GM21619 (cell line): ENCODE data around the gene SEMA3A.
"Not testable (repeated sequence)": the region's sequence is repeated elsewhere in the genome, so short reads cannot be mapped to it uniquely, and the experiment has no call there.

Experiments used
- ATAC-seq: cut with Tn5 transposase; IDR thresholded peaks from one replicate; pipeline ENCODE4 v1.9.1; 2021; ENCODE audit not compliant: unreplicated experiment

SEMA3A gene

GRCh38 chr7:84194484-84195271 lies at the start of gene SEMA3A:
SEMA3A (minus strand) TSS chr7:84194789; CDS start chr7:84194586, 203 bp downstream.
- ATAC-seq: no peak

GRCh38 chr7:84243037-84243436 lies 48.4 kb upstream of the SEMA3A start:
- not testable (repeated sequence) for ATAC-seq

GRCh38 chr7:84238596-84238995 lies 44.0 kb upstream of the SEMA3A start:
- ATAC-seq: no peak

- ATAC-seq: no peak
These were observed 43.1 kb upstream of the SEMA3A start for GRCh38 chr7:84237533-84238173.

- no peak for ATAC-seq
These were observed 41.8 kb upstream of the SEMA3A start for GRCh38 chr7:84236398-84236797.

- no peak for ATAC-seq
These were observed 38.1 kb upstream of the SEMA3A start for GRCh38 chr7:84232646-84233045.

GRCh38 chr7:84231157-84231556 lies 36.6 kb upstream of the SEMA3A start:
- no peak for ATAC-seq

GRCh38 chr7:84230491-84230890 lies 35.9 kb upstream of the SEMA3A start:
- no peak for ATAC-seq

GRCh38 chr7:84228526-84228925 lies 33.9 kb upstream of the SEMA3A start:
- ATAC-seq: no peak

- ATAC-seq: no peak
These were observed 32.2 kb upstream of the SEMA3A start for GRCh38 chr7:84226759-84227158.

- ATAC-seq: no peak
These were observed 29.9 kb upstream of the SEMA3A start for GRCh38 chr7:84224505-84224904.

- ATAC-seq: no peak
These were observed 24.7 kb upstream of the SEMA3A start for GRCh38 chr7:84219310-84219709.

- ATAC-seq: no peak
These were observed 24.1 kb upstream of the SEMA3A start for GRCh38 chr7:84218681-84219080.

GRCh38 chr7:84216472-84216871 lies 21.9 kb upstream of the SEMA3A start:
- ATAC-seq: no peak

GRCh38 chr7:84214757-84215156 lies 20.2 kb upstream of the SEMA3A start:
- ATAC-seq: not testable (repeated sequence)

- ATAC-seq: no peak
These were observed 15.7 kb upstream of the SEMA3A start for GRCh38 chr7:84210301-84210700.

GRCh38 chr7:84209006-84209405 lies 14.4 kb upstream of the SEMA3A start:
- no peak for ATAC-seq

GRCh38 chr7:84207615-84208014 lies 13.0 kb upstream of the SEMA3A start:
- ATAC-seq: no peak

GRCh38 chr7:84207025-84207424 lies 12.4 kb upstream of the SEMA3A start:
- ATAC-seq: no peak

- ATAC-seq: no peak
These were observed 10.1 kb upstream of the SEMA3A start for GRCh38 chr7:84204655-84205054.

- no peak for ATAC-seq
These were observed 8.3 kb upstream of the SEMA3A start for GRCh38 chr7:84202855-84203254.

GRCh38 chr7:84200859-84201258 lies 6.3 kb upstream of the SEMA3A start:
- no peak for ATAC-seq

GRCh38 chr7:84199216-84199615 lies 4.6 kb upstream of the SEMA3A start:
- no peak for ATAC-seq
